ENCODE results near the gene ZNF524.

- TF ChIP-seq CTCF (conservative IDR thresholded peaks at IDR 0.05; ENCODE audit: low read length) (no peak), EZH2phosphoT487 (IDR thresholded peaks at IDR 0.05; ENCODE audit: borderline replicate concordance, low read depth, low read length) (no peak)
Measured at GRCh38 chr19:55623130-55623529, 23.0 kb downstream of the ZNF524 start.

Data from OCI-LY7 (cell line).